GM12878 (cell line): ENCODE measurements around the gene LST1. TPM values are rescaled to one million over a fixed set of nuclear protein-coding genes. Genes with fewer than 3 reads are reported as not detected.

Experiments
- ATAC-seq: fragments of 200-7000 bp; cut with Tn5 transposase; 3 replicates; pipeline ENCODE4 v1.9.1; 2020; ENCODE audit warnings: mild to moderate bottlenecking, moderate library complexity
- BruUV-seq: library from RNA; stranded (reverse); fragments of 400-500 nt; replicated peaks from 2 replicates; lab custom pipeline; 2021; lab: Mats Ljungman, UMichigan
- CTCF ChIA-PET: fragments of 300-600 bp; sonication (Branson Sonifier 250); formaldehyde crosslinking; extraction: SDS; loops from one replicate; lab custom pipeline; 2021; ENCODE audit warnings: inconsistent platforms; lab: Yijun Ruan, JAX
- POLR2A ChIA-PET: fragments of 350-600 bp; formaldehyde crosslinking; extraction: SDS; loops from one replicate; lab custom pipeline; 2021; ENCODE audit warnings: inconsistent platforms; lab: Charles Lee
- RAD21 ChIA-PET: fragments of 300-600 bp; sonication (Branson Sonifier 250); formaldehyde crosslinking; loops from one replicate; lab custom pipeline; 2023; ENCODE audit warnings: antibody characterized with exemption; ENCODE audit not compliant: unreplicated experiment; lab: Charles Lee
- SMC1A ChIA-PET: fragments of 300-600 bp; sonication (Branson Sonifier 250); formaldehyde crosslinking; loops from one replicate; lab custom pipeline; 2023; ENCODE audit not compliant: unreplicated experiment, uncharacterized antibody; lab: Charles Lee
- DNase-seq: peaks from one replicate; pipeline ENCODE4 v3.0.0-alpha.2; 2011; ENCODE audit warnings: low read depth, low spot score
- FAIRE-seq: peaks from 3 replicates; lab custom pipeline; 2011; peaks lifted over from hg19 to GRCh38; lab: Jason Lieb, UNC
- H2AFZ ChIP-seq: 2 replicates; pipeline ENCODE4 v1.6.0; 2011; ENCODE audit warnings: low read depth, low read length, control low read depth; ENCODE audit not compliant: control insufficient read depth
- H3K27ac ChIP-seq: 2 replicates; pipeline ENCODE4 v1.5.1; 2011; ENCODE audit warnings: control low read depth; ENCODE audit not compliant: control insufficient read depth, insufficient read depth
- H3K27me3 ChIP-seq, 2 experiments: replicated peaks in 1 of 2; 2 replicates each; pipeline versions ENCODE4 v1.6.0 to v1.6.1; 2011; ENCODE audit warnings: low read length in 1 of 2; ENCODE audit not compliant: control insufficient read depth in 2 of 2, insufficient read depth in 2 of 2
- H3K36me3 ChIP-seq, 2 experiments: 2 replicates each; pipeline ENCODE4 v1.5.1; 2011; ENCODE audit warnings: low read length in 1 of 2; ENCODE audit not compliant: control insufficient read depth in 2 of 2, insufficient read depth in 2 of 2
- H3K4me1 ChIP-seq: 2 replicates; pipeline ENCODE4 v1.6.1; 2011; ENCODE audit warnings: mild to moderate bottlenecking, low read length, moderate library complexity, mixed read lengths; ENCODE audit not compliant: control insufficient read depth, insufficient read depth
- H3K4me2 ChIP-seq: 2 replicates; pipeline ENCODE4 v1.6.0; 2011; ENCODE audit warnings: control low read depth; ENCODE audit not compliant: control insufficient read depth, insufficient read depth
- H3K4me3 ChIP-seq: fragments of 200-600 bp; sonication (generic); 2 replicates; pipeline ENCODE4 v1.5.1; 2016
- H3K79me2 ChIP-seq: 2 replicates; pipeline ENCODE4 v1.6.0; 2011; ENCODE audit warnings: low read length; ENCODE audit not compliant: control insufficient read depth, insufficient read depth
- H3K9ac ChIP-seq: 2 replicates; pipeline ENCODE4 v1.8.0; 2011; ENCODE audit warnings: low read length, control low read depth, mixed read lengths; ENCODE audit not compliant: control insufficient read depth, insufficient read depth
- H3K9me3 ChIP-seq: replicated peaks from 3 replicates; pipeline ENCODE4 v1.5.1; 2011; ENCODE audit warnings: mild to moderate bottlenecking, low read length; ENCODE audit not compliant: control insufficient read depth, insufficient read depth
- H4K20me1 ChIP-seq: 2 replicates; pipeline ENCODE4 v1.6.0; 2011; ENCODE audit not compliant: control insufficient read depth, insufficient read depth
- BCL11A ChIP-seq: IDR thresholded peaks from 2 replicates; pipeline ENCODE4 v1.6.1; 2011; ENCODE audit warnings: low read depth, low read length
- CHD1 ChIP-seq: IDR thresholded peaks from 2 replicates; pipeline ENCODE4 v1.6.1; 2012; ENCODE audit warnings: low read depth, low read length, improper control_type of control experiment
- CHD4 ChIP-seq: fragments of 200-600 bp; sonication (generic); IDR thresholded peaks from 2 replicates; pipeline ENCODE4 v1.6.1; 2016; ENCODE audit warnings: mild to moderate bottlenecking
- MEF2A ChIP-seq: IDR thresholded peaks from 2 replicates; pipeline ENCODE4 v1.6.1; 2011; ENCODE audit warnings: low read depth, mild to moderate bottlenecking, low read length, moderate library complexity; ENCODE audit not compliant: insufficient read depth
- NFYB ChIP-seq: IDR thresholded peaks from 2 replicates; pipeline ENCODE4 v1.6.1; 2011; ENCODE audit warnings: low read depth, mild to moderate bottlenecking, low read length, improper control_type of control experiment, moderate library complexity; ENCODE audit not compliant: insufficient read depth
- PAX5 ChIP-seq: IDR thresholded peaks from 2 replicates; pipeline ENCODE4 v1.6.1; 2011; ENCODE audit warnings: low read depth, low read length, borderline replicate concordance
- POU2F2 ChIP-seq: IDR thresholded peaks from 3 replicates; pipeline ENCODE4 v1.6.1; 2011; ENCODE audit warnings: low read depth, mild to moderate bottlenecking, low read length, borderline replicate concordance
- PRDM15 ChIP-seq: fragments of 450-650 bp; formaldehyde crosslinking; IDR thresholded peaks from 2 replicates; pipeline ENCODE4 v1.4.0; 2020; ENCODE audit warnings: mild to moderate bottlenecking, moderate library complexity
- RFX5 ChIP-seq: IDR thresholded peaks from 2 replicates; pipeline ENCODE4 v1.6.1; 2011; ENCODE audit warnings: low read depth, low read length, improper control_type of control experiment
- SIX5 ChIP-seq: IDR thresholded peaks from 2 replicates; pipeline ENCODE4 v1.6.1; 2011; ENCODE audit warnings: mild to moderate bottlenecking, low read depth, low read length, moderate library complexity; ENCODE audit not compliant: severe bottlenecking
- SP1 ChIP-seq: IDR thresholded peaks from one replicate; pipeline ENCODE4 v1.6.1; 2011; ENCODE audit warnings: low read depth, low read length
- SPI1 ChIP-seq: IDR thresholded peaks from 2 replicates; pipeline ENCODE4 v1.6.1; 2011; ENCODE audit warnings: low read depth, mild to moderate bottlenecking, low read length, moderate library complexity, borderline replicate concordance; ENCODE audit not compliant: insufficient read depth
- SUPT20H ChIP-seq: IDR thresholded peaks from 2 replicates; pipeline ENCODE4 v1.6.1; 2011; ENCODE audit warnings: low read depth, mild to moderate bottlenecking, low read length, moderate library complexity, borderline replicate concordance; ENCODE audit not compliant: control insufficient read depth
- TARDBP ChIP-seq: IDR thresholded peaks from 2 replicates; pipeline ENCODE4 v1.6.1; 2016; ENCODE audit warnings: borderline replicate concordance
- YY1 ChIP-seq: IDR thresholded peaks from 2 replicates; pipeline ENCODE4 v1.6.1; 2011; ENCODE audit warnings: low read depth, mild to moderate bottlenecking, low read length
- WGBS: methylation state at CpG from one replicate; pipeline ENCODE4 v1.1.6; 2016; ENCODE audit warnings: low lambda C conversion rate; ENCODE audit not compliant: insufficient replicate concordance, insufficient coverage; ENCODE audit errors: missing lambda C conversion rate; 5-methylcytosine and 5-hydroxymethylcytosine counted together
- in situ Hi-C: fragments of 300-500 bp; cut with MboI; formaldehyde crosslinking; loops from 9 replicates; pipeline ENCODE4 v1.14.3; 2018; ENCODE audit warnings: mixed read lengths
- intact Hi-C: fragments of 100-400 bp; cut with micrococcal nuclease; formaldehyde crosslinking; loops from one replicate; pipeline ENCODE4 v1.14.2; 2022; ENCODE audit not compliant: unreplicated experiment
- polyA plus RNA-seq, 11 experiments: library from polyadenylated mRNA; depleted of rRNA in 4 of 11; unstranded in 6 of 11; stranded (reverse) in 5 of 11; fragments of >200 nt; fragmentation: Nextera tagmentation in 4 of 11; fragmentation: Illumina TruSeq in 1 of 11; extraction: Ambion mirVana in 4 of 11; extraction: Trizol in 1 of 11; gene quantifications; 1 replicate in 1 of 11; 2 replicates in 10 of 11; pipeline versions ENCODE4 v1.2.1 to v1.2.3, GENCODE V29; 2011 to 2016; ENCODE audit warnings: inconsistent platforms in 2 of 11, missing spikeins in 2 of 11, low read depth in 1 of 11
- total RNA-seq, 4 experiments: library from RNA; depleted of rRNA in 3 of 4; stranded (reverse); fragments of >200 nt in 3 of 4; fragmentation: Illumina TruSeq in 1 of 4; extraction: Trizol in 1 of 4; gene quantifications; 2 replicates each; pipeline versions ENCODE4 v1.2.1 to v1.2.3, GENCODE V29; 2013 to 2021
- TF ChIP-seq, protein P1 (sequence below): fragments of 450-650 bp; IDR thresholded peaks from 2 replicates; pipeline ENCODE4 v1.6.1; 2017; ENCODE audit warnings: mild to moderate bottlenecking, low read depth, inconsistent platforms; ENCODE audit not compliant: poor library complexity, severe bottlenecking
- TF ChIP-seq, protein P2 (sequence below): IDR thresholded peaks from 2 replicates; pipeline ENCODE4 v1.6.1; 2012; ENCODE audit warnings: low read depth, low read length, improper control_type of control experiment

Gene LST1
- total and polyA plus RNA-seq, 10 of the 15 experiments (the other 5 are each of a cell fraction or from before 2014, with no cell fraction given): 4.1 to 35.5 (median 16.4) TPM

- in situ Hi-C loops (no loop called here), intact Hi-C loops (loop anchor here (1.0 to 5.0 kb wide), 3 partner anchors 32 to 123 kb away; partner anchors contain the start of genes BAG6 and MICB)
- H3K4me2 ChIP-seq: peak overlapping the region; percentile 80
- SMC1A ChIA-PET: interaction anchor here (0.7 to 1.0 kb wide), 4 partner anchors 10 to 61 kb away, joined by 3 read pairs; partner anchors contain the start of genes GPANK1 and LY6G5C
- peak overlapping the region; percentile 77 for H3K9ac ChIP-seq
- peak; percentile 94 for FAIRE-seq
- BruUV-seq: TSS peak; percentile 97
- CTCF ChIA-PET: interaction anchor here (0.7 to 1.0 kb wide), 2 partner anchors 22 to 23 kb away, joined by 3 to 4 read pairs; no protein-coding TSS in a partner anchor
- peak overlapping the region; percentile 70 for H3K4me3 ChIP-seq
- no peaks in the 10 kb centered on the region for H3K27me3 ChIP-seq
- peak; percentile 89 for ATAC-seq
- RAD21 ChIA-PET: interaction anchor here (0.5 kb wide), 1 partner anchor 24 kb away, joined by 3 read pairs; no protein-coding TSS in a partner anchor
- DNase-seq: peak; percentile 96
- peak overlapping the region; percentile 98 for H3K27ac ChIP-seq
- WGBS: 0% methylated on average over 37 of the region's 50 CpGs
- POLR2A ChIA-PET: interaction anchor here (0.6 to 1.0 kb wide), 7 partner anchors 40 to 163 kb away, joined by 3 to 4 read pairs (median 3); partner anchors contain the start of genes CLIC1, DDX39B and TNF
- peak overlapping the region; percentile 77 for H2AFZ ChIP-seq
- peaks cover 21% of the 10 kb centered on the region for H3K4me1 ChIP-seq
- H3K9me3 ChIP-seq: no peaks in the 10 kb centered on the region
- peaks cover 11 to 20% of the 10 kb centered on the region in 2 experiments; a peak in 3 of 4 replicates for H3K36me3 ChIP-seq
- H3K79me2 ChIP-seq: peaks cover 48% of the 10 kb centered on the region
- H4K20me1 ChIP-seq: peaks cover 4% of the 10 kb centered on the region; the same call in 1 of the 2 replicates
- peak; percentile 56; the same call in 1 of the 2 replicates for TF ChIP-seq PAX5
- TF ChIP-seq SIX5: no peak
- no peak for TF ChIP-seq SUPT20H
- peak; percentile 93 for TF ChIP-seq NFYB
- TF ChIP-seq, protein P1, sequence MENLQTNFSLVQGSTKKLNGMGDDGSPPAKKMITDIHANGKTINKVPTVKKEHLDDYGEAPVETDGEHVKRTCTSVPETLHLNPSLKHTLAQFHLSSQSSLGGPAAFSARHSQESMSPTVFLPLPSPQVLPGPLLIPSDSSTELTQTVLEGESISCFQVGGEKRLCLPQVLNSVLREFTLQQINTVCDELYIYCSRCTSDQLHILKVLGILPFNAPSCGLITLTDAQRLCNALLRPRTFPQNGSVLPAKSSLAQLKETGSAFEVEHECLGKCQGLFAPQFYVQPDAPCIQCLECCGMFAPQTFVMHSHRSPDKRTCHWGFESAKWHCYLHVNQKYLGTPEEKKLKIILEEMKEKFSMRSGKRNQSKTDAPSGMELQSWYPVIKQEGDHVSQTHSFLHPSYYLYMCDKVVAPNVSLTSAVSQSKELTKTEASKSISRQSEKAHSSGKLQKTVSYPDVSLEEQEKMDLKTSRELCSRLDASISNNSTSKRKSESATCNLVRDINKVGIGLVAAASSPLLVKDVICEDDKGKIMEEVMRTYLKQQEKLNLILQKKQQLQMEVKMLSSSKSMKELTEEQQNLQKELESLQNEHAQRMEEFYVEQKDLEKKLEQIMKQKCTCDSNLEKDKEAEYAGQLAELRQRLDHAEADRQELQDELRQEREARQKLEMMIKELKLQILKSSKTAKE: peak; percentile 66
- TF ChIP-seq CHD1: no peak
- TF ChIP-seq PRDM15 (CRISPR knock-in tag): peak; percentile 86; the same call in 1 of the 2 replicates
- TF ChIP-seq RFX5: peak; percentile 51
- no peak for TF ChIP-seq MEF2A
- no peak for TF ChIP-seq CHD4
- no peak; the same call in 1 of the 2 replicates for TF ChIP-seq BCL11A
- TF ChIP-seq, protein P2, sequence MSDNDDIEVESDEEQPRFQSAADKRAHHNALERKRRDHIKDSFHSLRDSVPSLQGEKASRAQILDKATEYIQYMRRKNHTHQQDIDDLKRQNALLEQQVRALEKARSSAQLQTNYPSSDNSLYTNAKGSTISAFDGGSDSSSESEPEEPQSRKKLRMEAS: peak; percentile 83
- peak; percentile 81 for TF ChIP-seq SP1
- no peak for TF ChIP-seq SPI1
- TF ChIP-seq POU2F2: peak; percentile 99
- TF ChIP-seq YY1: peak; percentile 83
- TF ChIP-seq TARDBP: 0 out of 2 replicates have a peak, but pooled peaks have one; percentile 55
Measured at GRCh38 chr6:31619805-31620585, 33.9 kb downstream of the LST1 start.
